Panc1 (cell line): Measurements from ENCODE around the gene EPHB1. TPM values are rescaled to one million over a fixed set of nuclear protein-coding genes. Genes with fewer than 3 reads are reported as not detected.

Source experiments
- ATAC-seq: fragments of 200-7000 bp; cut with Tn5 transposase; 2 replicates; pipeline ENCODE4 v1.9.1; 2020; ENCODE audit warnings: mild to moderate bottlenecking, moderate library complexity
- BruUV-seq: library from RNA; stranded (reverse); fragments of 400-500 nt; replicated peaks from 2 replicates; lab custom pipeline; 2021; lab: Mats Ljungman, UMichigan
- CTCF ChIA-PET: fragments of 300-600 bp; sonication (Branson Sonifier 250); formaldehyde crosslinking; loops from one replicate; lab custom pipeline; 2022; ENCODE audit warnings: antibody characterized with exemption; lab: Charles Lee
- POLR2A ChIA-PET: fragments of 300-600 bp; sonication (Branson Sonifier 250); formaldehyde crosslinking; loops from one replicate; lab custom pipeline; 2022; ENCODE audit warnings: antibody characterized with exemption; lab: Charles Lee
- DNase-seq: peaks from one replicate; pipeline ENCODE4 v3.0.0-alpha.2; 2010; ENCODE audit warnings: low read depth, low spot score
- H3K27ac ChIP-seq: 2 replicates; pipeline ENCODE4 v1.5.1; 2011; ENCODE audit warnings: mild to moderate bottlenecking, low read length, inconsistent platforms
- H3K27me3 ChIP-seq: fragments of 200-500 bp; sonication (Bioruptor generic); 2 replicates; pipeline ENCODE4 v1.6.0; 2014; ENCODE audit warnings: low read length, inconsistent platforms; ENCODE audit not compliant: control insufficient read depth, insufficient read depth
- H3K36me3 ChIP-seq: fragments of 200-500 bp; sonication (Bioruptor generic); 2 replicates; pipeline ENCODE4 v1.5.1; 2014; ENCODE audit warnings: inconsistent platforms, mild to moderate bottlenecking, low read length, moderate library complexity; ENCODE audit not compliant: control insufficient read depth, insufficient read depth
- H3K4me1 ChIP-seq: 2 replicates; pipeline ENCODE4 v1.5.1; 2011; ENCODE audit warnings: inconsistent platforms, mild to moderate bottlenecking, low read length, moderate library complexity; ENCODE audit not compliant: control insufficient read depth, insufficient read depth
- H3K4me3 ChIP-seq, 2 experiments: 2 replicates each; pipeline ENCODE4 v1.5.1; 2011 to 2012; ENCODE audit warnings: low read depth in 2 of 2, low read length in 2 of 2, mild to moderate bottlenecking in 2 of 2, inconsistent platforms in 1 of 2, moderate library complexity in 1 of 2
- H3K9me3 ChIP-seq: fragments of 200-500 bp; sonication (Bioruptor generic); 2 replicates; pipeline ENCODE4 v1.5.1; 2014; ENCODE audit warnings: low read depth, mild to moderate bottlenecking, inconsistent platforms, low read length, moderate library complexity; ENCODE audit not compliant: control insufficient read depth, insufficient read depth
- POLR2AphosphoS5 ChIP-seq: IDR thresholded peaks from 2 replicates; pipeline ENCODE4 v1.6.1; 2012; ENCODE audit warnings: mild to moderate bottlenecking, low read depth, low read length, moderate library complexity
- SIN3A ChIP-seq: IDR thresholded peaks from 2 replicates; pipeline ENCODE4 v1.6.1; 2012; ENCODE audit warnings: low read depth, mild to moderate bottlenecking, low read length, moderate library complexity, borderline replicate concordance; ENCODE audit not compliant: insufficient read depth
- TCF7L2 ChIP-seq: IDR thresholded peaks from 2 replicates; pipeline ENCODE4 v1.6.1; 2011; ENCODE audit warnings: mild to moderate bottlenecking, low read depth, low read length, inconsistent platforms
- in situ Hi-C: cut with HindIII; loops from 2 replicates; pipeline ENCODE4 v1.10.0; 2016; ENCODE audit warnings: low sequenced_read_pairs, low pct_unique_long_range_greater_than_20kb
- intact Hi-C: fragments of 100-400 bp; cut with micrococcal nuclease; formaldehyde crosslinking; loops from one replicate; pipeline ENCODE4 v1.10.0; 2022; ENCODE audit not compliant: unreplicated experiment
- total RNA-seq: library from RNA; stranded (reverse); gene quantifications from one replicate; pipeline ENCODE4 v1.2.1, GENCODE V29; 2021; ENCODE audit not compliant: unreplicated experiment
- TF ChIP-seq, protein P1 (sequence below): fragments of 450-650 bp; IDR thresholded peaks from 2 replicates; pipeline ENCODE4 v1.5.1; 2017; ENCODE audit warnings: mild to moderate bottlenecking
- TF ChIP-seq, protein P2 (sequence below), 2 experiments: IDR thresholded peaks; 2 replicates each; pipeline ENCODE4 v1.6.1; 2011 to 2012; ENCODE audit warnings: low read depth in 2 of 2, control low read depth in 1 of 2, low read length in 1 of 2, mild to moderate bottlenecking in 1 of 2, moderate library complexity in 1 of 2; ENCODE audit not compliant: insufficient read depth in 1 of 2

The EPHB1 gene
- total RNA-seq, 1 experiment from 2014 or later = 0.46 TPM

DNA sequence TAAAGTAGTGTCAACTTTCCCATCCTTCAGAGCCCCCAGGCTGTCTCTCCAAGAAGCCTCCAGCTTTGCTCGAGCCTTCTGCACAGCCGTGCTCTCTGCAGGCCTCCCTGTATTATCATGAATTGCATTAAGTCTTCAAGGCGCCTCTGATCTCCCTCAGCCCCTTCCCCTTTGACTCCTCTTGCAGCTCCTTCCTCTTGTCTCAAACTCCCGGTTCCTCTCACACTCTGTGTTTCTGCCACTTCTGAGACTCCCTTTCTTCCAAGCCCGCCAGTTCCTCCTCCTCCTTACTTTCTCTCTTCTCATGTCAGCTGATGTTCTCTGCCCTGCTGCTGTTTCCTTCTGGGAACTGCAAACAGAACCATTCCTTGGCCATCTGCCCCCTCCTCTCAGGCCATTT is 418.8 kb downstream of the EPHB1 start:
- Histone ChIP-seq H3K27me3 (0 out of 2 replicates have a peak, but pooled peaks cover 2% of the 10 kb centered on the region), H3K36me3 (no peaks in the 10 kb centered on the region), H3K27ac (no peak overlapping the region), H3K9me3 (no peaks in the 10 kb centered on the region), H3K4me1 (no peaks in the 10 kb centered on the region), H3K4me3 (no peak overlapping the region)
- no TSS peak for BruUV-seq
- no peak for DNase-seq
- CTCF ChIA-PET = no interaction called here
- ATAC-seq = no peak
- TF ChIP-seq SIN3A (no peak), POLR2AphosphoS5 (no peak), TCF7L2 (no peak)
- TF ChIP-seq, protein P1, sequence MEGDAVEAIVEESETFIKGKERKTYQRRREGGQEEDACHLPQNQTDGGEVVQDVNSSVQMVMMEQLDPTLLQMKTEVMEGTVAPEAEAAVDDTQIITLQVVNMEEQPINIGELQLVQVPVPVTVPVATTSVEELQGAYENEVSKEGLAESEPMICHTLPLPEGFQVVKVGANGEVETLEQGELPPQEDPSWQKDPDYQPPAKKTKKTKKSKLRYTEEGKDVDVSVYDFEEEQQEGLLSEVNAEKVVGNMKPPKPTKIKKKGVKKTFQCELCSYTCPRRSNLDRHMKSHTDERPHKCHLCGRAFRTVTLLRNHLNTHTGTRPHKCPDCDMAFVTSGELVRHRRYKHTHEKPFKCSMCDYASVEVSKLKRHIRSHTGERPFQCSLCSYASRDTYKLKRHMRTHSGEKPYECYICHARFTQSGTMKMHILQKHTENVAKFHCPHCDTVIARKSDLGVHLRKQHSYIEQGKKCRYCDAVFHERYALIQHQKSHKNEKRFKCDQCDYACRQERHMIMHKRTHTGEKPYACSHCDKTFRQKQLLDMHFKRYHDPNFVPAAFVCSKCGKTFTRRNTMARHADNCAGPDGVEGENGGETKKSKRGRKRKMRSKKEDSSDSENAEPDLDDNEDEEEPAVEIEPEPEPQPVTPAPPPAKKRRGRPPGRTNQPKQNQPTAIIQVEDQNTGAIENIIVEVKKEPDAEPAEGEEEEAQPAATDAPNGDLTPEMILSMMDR = no peak
- TF ChIP-seq, protein P2, sequence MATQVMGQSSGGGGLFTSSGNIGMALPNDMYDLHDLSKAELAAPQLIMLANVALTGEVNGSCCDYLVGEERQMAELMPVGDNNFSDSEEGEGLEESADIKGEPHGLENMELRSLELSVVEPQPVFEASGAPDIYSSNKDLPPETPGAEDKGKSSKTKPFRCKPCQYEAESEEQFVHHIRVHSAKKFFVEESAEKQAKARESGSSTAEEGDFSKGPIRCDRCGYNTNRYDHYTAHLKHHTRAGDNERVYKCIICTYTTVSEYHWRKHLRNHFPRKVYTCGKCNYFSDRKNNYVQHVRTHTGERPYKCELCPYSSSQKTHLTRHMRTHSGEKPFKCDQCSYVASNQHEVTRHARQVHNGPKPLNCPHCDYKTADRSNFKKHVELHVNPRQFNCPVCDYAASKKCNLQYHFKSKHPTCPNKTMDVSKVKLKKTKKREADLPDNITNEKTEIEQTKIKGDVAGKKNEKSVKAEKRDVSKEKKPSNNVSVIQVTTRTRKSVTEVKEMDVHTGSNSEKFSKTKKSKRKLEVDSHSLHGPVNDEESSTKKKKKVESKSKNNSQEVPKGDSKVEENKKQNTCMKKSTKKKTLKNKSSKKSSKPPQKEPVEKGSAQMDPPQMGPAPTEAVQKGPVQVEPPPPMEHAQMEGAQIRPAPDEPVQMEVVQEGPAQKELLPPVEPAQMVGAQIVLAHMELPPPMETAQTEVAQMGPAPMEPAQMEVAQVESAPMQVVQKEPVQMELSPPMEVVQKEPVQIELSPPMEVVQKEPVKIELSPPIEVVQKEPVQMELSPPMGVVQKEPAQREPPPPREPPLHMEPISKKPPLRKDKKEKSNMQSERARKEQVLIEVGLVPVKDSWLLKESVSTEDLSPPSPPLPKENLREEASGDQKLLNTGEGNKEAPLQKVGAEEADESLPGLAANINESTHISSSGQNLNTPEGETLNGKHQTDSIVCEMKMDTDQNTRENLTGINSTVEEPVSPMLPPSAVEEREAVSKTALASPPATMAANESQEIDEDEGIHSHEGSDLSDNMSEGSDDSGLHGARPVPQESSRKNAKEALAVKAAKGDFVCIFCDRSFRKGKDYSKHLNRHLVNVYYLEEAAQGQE (IDR thresholded peaks at IDR 0.05; ENCODE audit: insufficient read depth in 1 of 2, low read depth in 2 of 2, low read length in 1 of 2) = no peak
- POLR2A ChIA-PET = no interaction called here
- intact Hi-C loops = no loop called here
- in situ Hi-C loops = no loop called here

DNA sequence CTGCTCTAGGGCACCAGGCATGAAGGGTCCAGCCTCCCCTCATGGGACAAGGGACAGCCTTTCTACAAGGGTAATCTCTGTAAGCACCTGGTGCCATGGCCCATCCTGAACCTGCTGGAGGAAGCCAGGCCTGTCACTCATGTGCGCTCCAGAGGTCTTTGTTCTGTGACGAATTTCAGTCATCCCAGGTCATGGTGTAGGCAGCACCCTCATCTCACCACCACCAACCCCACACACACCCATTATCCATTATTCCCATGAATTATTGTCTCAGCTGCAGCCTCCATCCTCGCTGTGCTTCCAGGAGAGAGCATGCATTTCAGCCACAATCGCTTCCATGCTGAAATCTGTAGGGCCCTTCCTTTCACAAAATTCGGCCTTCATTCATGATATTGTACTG is 419.3 kb downstream of the EPHB1 start:
- Histone ChIP-seq H3K36me3 (no peaks in the 10 kb centered on the region), H3K27ac (no peak overlapping the region), H3K27me3 (0 out of 2 replicates have a peak, but pooled peaks cover 2% of the 10 kb centered on the region), H3K4me3 (no peak overlapping the region), H3K9me3 (no peaks in the 10 kb centered on the region), H3K4me1 (no peaks in the 10 kb centered on the region)
- intact Hi-C loops (no loop called here), in situ Hi-C loops (no loop called here)
- BruUV-seq = no TSS peak
- ChIA-PET CTCF (no interaction called here), POLR2A (no interaction called here)
- TF ChIP-seq TCF7L2 (no peak), POLR2AphosphoS5 (no peak), SIN3A (no peak)
- TF ChIP-seq, protein P2 (IDR thresholded peaks at IDR 0.05; ENCODE audit: insufficient read depth in 1 of 2, low read depth in 2 of 2, low read length in 1 of 2) = no peak
- TF ChIP-seq, protein P1 = no peak
- DNase-seq = no peak
- no peak for ATAC-seq
